GM18909 (cell line): ENCODE data around the gene OBSCN.

Experiments
- ATAC-seq: cut with Tn5 transposase; IDR thresholded peaks from one replicate; pipeline ENCODE4 v1.9.1; 2021; ENCODE audit warnings: mild to moderate bottlenecking; ENCODE audit not compliant: unreplicated experiment, poor library complexity

Gene OBSCN, protein sequence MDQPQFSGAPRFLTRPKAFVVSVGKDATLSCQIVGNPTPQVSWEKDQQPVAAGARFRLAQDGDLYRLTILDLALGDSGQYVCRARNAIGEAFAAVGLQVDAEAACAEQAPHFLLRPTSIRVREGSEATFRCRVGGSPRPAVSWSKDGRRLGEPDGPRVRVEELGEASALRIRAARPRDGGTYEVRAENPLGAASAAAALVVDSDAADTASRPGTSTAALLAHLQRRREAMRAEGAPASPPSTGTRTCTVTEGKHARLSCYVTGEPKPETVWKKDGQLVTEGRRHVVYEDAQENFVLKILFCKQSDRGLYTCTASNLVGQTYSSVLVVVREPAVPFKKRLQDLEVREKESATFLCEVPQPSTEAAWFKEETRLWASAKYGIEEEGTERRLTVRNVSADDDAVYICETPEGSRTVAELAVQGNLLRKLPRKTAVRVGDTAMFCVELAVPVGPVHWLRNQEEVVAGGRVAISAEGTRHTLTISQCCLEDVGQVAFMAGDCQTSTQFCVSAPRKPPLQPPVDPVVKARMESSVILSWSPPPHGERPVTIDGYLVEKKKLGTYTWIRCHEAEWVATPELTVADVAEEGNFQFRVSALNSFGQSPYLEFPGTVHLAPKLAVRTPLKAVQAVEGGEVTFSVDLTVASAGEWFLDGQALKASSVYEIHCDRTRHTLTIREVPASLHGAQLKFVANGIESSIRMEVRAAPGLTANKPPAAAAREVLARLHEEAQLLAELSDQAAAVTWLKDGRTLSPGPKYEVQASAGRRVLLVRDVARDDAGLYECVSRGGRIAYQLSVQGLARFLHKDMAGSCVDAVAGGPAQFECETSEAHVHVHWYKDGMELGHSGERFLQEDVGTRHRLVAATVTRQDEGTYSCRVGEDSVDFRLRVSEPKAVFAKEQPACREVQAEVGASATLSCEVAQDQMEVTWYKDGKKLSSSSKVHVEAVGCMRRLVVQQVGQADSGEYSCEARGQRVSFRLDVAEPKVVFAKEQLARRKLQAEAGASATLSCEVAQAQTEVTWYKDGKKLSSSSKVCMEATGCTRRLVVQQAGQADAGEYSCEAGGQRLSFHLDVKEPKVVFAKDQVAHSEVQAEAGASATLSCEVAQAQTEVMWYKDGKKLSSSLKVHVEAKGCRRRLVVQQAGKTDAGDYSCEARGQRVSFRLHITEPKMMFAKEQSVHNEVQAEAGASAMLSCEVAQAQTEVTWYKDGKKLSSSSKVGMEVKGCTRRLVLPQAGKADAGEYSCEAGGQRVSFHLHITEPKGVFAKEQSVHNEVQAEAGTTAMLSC (N-terminal part only)

DNA sequence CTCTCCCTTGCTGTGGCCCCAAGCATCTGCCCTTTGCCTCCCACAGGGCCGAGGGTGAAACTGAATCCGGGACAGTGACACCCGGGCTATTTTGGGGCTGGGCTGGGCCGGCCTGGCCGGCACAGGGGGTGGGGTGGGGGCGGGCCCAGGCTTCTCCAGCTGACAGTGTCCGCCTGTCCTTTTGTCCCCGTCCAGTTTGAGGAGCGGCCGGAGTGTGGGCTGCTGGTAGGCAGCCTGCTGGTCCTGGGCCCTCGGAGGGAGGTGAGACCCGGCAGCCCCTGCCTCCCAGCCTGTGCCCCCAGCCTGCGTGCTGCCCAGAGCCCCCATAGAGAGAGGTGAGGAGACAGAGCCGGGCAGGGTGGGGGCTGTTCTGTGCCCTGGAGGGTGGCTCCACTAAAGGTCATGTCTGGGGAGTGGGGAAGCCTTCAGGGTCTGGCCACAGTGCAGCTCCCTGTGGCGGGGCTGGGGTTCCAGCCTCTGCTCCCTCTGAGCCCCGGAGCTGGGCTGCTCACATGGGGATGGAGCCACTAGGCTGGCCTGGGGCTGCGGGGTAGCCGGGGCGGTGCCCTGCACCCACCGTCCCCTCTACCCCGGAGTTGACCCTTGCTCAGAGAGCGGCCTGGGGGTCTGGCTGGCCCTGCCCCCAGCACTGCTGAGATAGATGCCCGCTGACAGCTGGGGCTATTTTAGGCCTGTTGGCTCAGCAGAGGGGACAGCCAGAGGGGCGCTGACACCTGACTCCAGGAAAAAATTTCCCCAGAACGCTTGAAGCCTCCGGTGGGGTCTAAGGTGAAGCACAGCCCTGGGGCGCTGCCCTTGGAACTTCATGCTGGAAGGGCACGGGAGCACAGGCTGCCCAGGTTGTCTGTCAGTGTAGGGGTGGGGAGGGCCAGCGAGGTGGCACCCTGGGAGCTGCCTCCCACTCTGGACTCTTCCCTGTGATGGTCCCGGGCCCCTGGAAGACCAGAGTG, at the start of gene OBSCN:
Gene OBSCN, plus strand, starts transcription at position 194 of the 971 bp plus-strand sequence. CDS start 3,740 bp downstream, outside the sequence.
- ATAC-seq: no peak

GRCh38 chr1:228158151-228159007, 49.5 kb upstream of the OBSCN start:
- no peak for ATAC-seq

GRCh38 chr1:228159008-228159665, 48.7 kb upstream of the OBSCN start:
- no peak for ATAC-seq

DNA sequence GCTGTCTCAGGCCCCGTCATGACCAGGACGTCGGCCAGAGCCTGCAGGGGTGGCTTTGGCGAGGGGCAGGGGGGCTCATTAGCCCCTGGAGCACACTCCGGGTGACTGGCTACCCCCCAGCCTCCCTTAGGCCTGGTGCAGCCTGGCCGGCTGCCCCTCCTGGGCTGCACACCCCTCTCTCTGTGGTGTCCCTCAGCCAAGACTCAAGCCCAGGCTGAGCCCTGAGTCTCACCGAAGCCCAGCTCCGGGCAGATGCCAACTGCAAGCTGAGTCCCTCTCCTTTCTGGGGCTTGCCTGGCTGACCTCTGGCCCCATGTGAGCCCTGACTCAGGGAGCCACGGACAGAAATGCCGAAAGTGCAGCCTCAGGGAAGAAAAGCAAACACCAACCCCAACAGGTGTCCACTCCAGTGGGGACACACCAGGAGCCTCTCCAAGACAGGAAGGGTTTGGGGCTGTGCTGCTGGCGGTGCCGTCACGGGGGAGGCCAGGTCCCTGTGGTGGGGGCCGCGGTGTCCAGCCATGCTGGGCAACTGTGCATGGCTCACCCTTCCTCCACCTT, 47.6 kb upstream of the OBSCN start:
- no peak for ATAC-seq

DNA sequence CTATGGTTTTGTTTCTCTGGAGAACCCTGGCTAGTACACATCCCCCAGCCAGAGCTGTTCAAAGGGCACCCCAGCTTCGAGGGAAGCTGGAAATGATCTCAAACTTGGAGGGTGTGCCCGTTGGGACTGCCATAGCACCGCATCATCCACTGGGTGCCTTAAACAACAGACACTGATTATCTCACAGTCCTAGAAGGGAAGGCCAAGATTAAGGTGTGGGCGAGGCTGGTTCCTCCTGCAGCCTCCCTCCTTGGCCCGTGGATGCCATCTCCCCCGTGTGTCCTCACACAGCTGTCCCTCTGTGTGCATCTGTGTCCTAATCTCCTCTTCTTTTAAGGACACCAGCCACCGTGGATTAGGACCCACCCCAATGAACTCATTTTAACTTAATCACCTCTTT, 46.5 kb upstream of the OBSCN start:
- no peak for ATAC-seq

DNA sequence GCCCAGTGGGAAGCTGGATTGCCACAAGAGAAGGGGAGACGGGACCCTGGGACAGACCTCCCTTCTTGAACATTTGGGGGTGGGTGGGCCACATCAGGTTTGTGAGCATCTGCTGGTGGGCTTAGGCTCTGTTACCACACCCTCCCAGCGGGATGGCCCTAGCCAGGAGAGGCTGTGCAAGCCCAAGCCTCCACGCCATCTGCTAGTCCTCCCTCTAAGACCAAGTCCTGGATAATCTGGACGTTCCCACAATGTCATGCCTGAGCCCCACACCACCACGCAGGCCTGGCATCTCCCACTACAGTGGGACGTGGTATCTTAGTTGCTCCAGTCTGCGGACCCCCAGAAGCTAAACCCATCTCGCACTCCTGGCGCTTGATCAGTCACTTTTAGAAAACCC, 46.0 kb upstream of the OBSCN start:
- ATAC-seq: no peak

- ATAC-seq: no peak
Observed at GRCh38 chr1:228162286-228163006, 45.4 kb upstream of the OBSCN start.

GRCh38 chr1:228163007-228163753, 44.7 kb upstream of the OBSCN start:
- ATAC-seq: no peak

GRCh38 chr1:228163776-228164519, 43.9 kb upstream of the OBSCN start:
- no peak for ATAC-seq

- ATAC-seq: no peak
Observed at GRCh38 chr1:228164561-228165371, 43.1 kb upstream of the OBSCN start.

- peak; percentile 84 for ATAC-seq
Observed at GRCh38 chr1:228165372-228166169, 42.3 kb upstream of the OBSCN start, which contains the start of gene IBA57. TSS of gene IBA57 (plus strand) at chr1:228165804. CDS start at chr1:228165817, 13 bp downstream.

DNA sequence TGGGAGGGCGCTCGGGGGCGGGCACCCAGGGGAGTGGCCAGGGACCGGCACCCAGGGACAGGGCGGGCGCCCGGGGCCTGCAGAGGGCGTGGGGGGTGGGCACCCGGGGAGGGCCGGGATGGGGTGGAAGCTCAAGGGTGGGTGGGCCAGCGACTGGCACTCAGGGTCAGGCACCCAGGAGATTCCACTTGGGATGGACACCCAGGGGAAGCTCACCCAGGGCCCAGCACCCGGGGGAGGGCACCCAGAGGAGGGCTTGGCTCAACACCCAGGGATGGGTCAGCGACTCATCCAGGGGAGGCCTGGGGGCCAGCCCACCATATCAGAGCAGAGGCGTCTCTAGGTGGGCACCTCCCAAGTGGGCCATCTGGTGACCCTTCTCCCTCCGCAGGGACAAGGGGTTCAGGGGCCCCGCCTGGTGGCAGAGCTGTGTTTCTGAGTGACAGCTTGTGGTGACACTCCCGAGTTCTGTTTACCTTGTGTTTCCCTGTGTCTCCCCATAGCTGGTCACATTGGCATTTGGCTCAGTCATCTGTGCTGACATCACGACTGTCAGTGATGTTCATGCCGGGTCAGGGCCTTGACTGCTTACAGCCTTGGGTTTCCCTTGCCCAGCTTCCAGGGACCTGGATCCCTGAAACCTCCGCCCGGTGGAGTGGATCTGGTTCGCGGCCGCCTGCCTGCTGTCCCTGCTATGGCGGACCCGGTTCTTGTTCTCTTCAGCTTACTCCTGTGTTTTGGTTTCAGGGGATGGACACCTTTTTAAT, 41.5 kb upstream of the OBSCN start:
- ATAC-seq: peak; percentile 14
